Right atrium auricular region (tissue), 2 donors: ENCODE results near the gene RPS25. TPM values are rescaled to one million over a fixed set of nuclear protein-coding genes. Genes with fewer than 3 reads are reported as not detected.

Experiments used
- DNase-seq: peaks from one replicate; pipeline ENCODE4 v3.0.0-alpha.2; 2019; ENCODE audit warnings: low spot score
- H3K27ac ChIP-seq, 2 donors: fragments of 200-600 bp; sonication (generic); 1 replicate in 1 of 2; 2 replicates in 1 of 2; pipeline ENCODE4 v1.5.1; 2016 to 2019
- H3K27me3 ChIP-seq, 2 donors: fragments of 200-600 bp; sonication (generic); one replicate each; pipeline versions ENCODE4 v1.5.1 to v1.6.0; 2017 to 2019
- H3K36me3 ChIP-seq: fragments of 200-600 bp; sonication (generic); one replicate; pipeline ENCODE4 v1.5.1; 2016
- H3K4me1 ChIP-seq, 2 donors: fragments of 200-600 bp; sonication (generic); one replicate each; pipeline versions ENCODE4 v1.5.1 to v1.6.0; 2017 to 2019
- H3K4me3 ChIP-seq, 2 donors: fragments of 200-600 bp; sonication (generic); 1 replicate in 1 of 2; 2 replicates in 1 of 2; pipeline ENCODE4 v1.5.1; 2017 to 2019; ENCODE audit warnings: mild to moderate bottlenecking in 1 of 2, moderate library complexity in 1 of 2
- H3K9me3 ChIP-seq, 2 donors: fragments of 200-600 bp; sonication (generic); one replicate each; pipeline ENCODE4 v1.5.1; 2019
- total RNA-seq, 2 donors: library from RNA; depleted of rRNA; stranded (reverse); fragments of >200 nt; gene quantifications; one replicate each; pipeline ENCODE4 v1.1.0, GENCODE V29; 2016
- TF ChIP-seq, protein P1 (sequence below), 2 donors: fragments of 200-600 bp; sonication (generic); IDR thresholded peaks; one replicate each; pipeline ENCODE4 v1.5.1; 2019; ENCODE audit warnings: antibody characterized with exemption in 2 of 2

The RPS25 gene
- total RNA-seq, 2 donors from 2014 or later = 812 to 1,966 TPM

DNA sequence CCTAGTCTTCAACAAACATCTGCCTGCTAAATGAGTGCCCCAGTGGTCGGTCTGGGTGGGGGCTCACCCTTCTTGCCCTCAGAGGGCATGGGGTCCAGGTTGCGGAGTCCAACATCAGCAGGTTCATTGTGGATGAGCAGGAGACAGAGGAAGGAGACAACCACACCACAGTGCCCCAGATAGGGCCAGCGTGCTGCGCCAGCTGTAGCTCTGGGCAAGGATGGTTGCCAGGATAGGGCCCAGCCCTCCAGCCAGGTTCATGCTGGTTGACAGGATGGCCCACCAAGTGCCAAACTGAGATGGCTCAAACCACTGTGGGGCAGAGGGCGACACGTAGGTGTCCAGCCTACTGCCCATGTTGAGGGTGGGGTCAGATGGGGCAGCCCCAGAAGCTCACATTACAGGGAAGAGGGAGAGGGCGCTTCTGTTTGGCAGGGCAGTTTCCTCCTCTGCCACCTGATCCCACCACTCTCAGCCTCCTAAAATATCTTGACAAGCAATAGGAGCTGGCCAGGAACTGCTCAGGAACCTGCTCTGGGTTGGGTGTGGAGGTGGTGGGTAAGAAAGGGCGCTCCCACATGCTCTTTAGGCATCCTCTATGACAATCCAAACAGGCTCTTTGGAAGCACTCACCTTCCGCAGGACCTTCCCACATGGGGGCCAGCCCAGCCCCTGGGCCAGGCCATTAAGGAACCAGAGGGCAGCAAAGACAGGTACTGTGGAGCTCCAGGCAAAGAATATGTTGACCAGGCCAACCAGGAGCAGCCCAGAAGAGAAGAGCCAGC, 9.6 kb upstream of the RPS25 start:
- H3K4me3 ChIP-seq = no peak overlapping the region
- no peak overlapping the region for H3K27ac ChIP-seq
- TF ChIP-seq, protein P1, sequence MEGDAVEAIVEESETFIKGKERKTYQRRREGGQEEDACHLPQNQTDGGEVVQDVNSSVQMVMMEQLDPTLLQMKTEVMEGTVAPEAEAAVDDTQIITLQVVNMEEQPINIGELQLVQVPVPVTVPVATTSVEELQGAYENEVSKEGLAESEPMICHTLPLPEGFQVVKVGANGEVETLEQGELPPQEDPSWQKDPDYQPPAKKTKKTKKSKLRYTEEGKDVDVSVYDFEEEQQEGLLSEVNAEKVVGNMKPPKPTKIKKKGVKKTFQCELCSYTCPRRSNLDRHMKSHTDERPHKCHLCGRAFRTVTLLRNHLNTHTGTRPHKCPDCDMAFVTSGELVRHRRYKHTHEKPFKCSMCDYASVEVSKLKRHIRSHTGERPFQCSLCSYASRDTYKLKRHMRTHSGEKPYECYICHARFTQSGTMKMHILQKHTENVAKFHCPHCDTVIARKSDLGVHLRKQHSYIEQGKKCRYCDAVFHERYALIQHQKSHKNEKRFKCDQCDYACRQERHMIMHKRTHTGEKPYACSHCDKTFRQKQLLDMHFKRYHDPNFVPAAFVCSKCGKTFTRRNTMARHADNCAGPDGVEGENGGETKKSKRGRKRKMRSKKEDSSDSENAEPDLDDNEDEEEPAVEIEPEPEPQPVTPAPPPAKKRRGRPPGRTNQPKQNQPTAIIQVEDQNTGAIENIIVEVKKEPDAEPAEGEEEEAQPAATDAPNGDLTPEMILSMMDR (IDR thresholded peaks at IDR 0.05) = no peak
- no peaks in the 10 kb centered on the region for H3K9me3 ChIP-seq
- no peaks in the 10 kb centered on the region for H3K27me3 ChIP-seq
- DNase-seq = no peak
- peaks cover 22% of the 10 kb centered on the region for H3K36me3 ChIP-seq
- H3K4me1 ChIP-seq = peaks cover 0 to 29% of the 10 kb centered on the region in 2 donors

DNA sequence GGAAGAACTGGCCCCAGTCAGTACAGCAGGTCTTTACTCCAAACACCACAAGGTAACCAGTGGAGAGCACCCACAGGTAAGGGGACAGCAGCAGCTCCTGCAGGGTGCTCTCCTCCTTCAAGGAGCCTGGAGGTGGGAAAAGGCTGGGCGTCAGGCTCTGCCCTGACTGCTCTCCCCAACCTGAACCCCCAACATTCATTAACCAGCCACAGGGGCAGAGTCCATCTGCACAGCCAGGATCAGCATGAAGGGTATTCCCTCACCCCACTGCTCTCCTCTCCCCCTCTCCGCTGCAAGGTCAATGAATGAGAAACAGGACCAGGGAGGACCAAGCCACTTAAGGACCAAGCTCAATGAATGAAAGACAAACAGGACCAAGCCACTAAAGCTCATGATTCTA, 8.8 kb upstream of the RPS25 start:
- Histone ChIP-seq H3K27ac (no peak overlapping the region), H3K4me3 (no peak overlapping the region), H3K27me3 (no peaks in the 10 kb centered on the region), H3K36me3 (peaks cover 27% of the 10 kb centered on the region), H3K4me1 (peaks cover 0 to 29% of the 10 kb centered on the region in 2 donors), H3K9me3 (no peaks in the 10 kb centered on the region)
- TF ChIP-seq, protein P1 (IDR thresholded peaks at IDR 0.05) = no peak
- no peak for DNase-seq

DNA sequence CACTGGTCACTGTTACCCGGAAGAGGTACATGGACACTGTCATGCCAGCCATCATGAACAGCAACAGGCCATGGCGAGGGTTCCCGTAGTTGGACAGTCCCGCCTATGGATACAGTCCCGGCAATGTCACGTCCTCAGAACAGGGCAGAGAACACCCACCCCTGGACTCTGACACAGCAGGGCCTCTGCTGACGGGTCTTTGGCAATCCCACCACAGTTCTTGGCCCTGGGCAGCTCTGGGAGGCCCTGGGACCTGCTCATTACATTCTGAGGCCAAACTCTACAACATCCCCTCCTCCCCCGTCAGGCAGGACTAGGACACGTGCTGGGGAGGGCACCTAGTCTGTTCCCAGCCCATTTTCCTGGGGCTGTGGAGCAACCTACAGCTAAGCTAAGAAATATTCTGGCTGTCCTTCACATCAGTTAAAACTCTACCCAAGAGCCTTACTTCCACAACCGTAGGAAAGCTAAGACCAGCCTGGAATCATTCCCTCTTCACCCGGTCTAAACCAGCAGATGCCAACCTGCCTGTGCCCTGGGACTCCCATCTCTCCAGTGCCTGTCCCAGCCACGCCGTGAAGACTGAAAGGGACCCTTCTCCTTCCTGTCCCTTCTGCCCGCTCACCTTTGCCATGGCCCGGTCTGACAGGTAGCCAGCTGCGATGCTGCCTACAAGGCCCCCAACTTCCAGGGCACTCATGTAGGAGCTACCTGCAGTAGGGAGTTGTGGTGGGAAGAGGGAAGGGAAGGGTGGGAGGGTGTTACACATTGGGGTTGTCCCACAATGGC, 8.0 kb upstream of the RPS25 start:
- DNase-seq = no peak
- TF ChIP-seq, protein P1 (IDR thresholded peaks at IDR 0.05) = no peak
- Histone ChIP-seq H3K4me3 (no peak overlapping the region), H3K27ac (no peak overlapping the region), H3K9me3 (no peaks in the 10 kb centered on the region), H3K27me3 (no peaks in the 10 kb centered on the region), H3K36me3 (peaks cover 35% of the 10 kb centered on the region), H3K4me1 (peaks cover 0 to 35% of the 10 kb centered on the region in 2 donors)

DNA sequence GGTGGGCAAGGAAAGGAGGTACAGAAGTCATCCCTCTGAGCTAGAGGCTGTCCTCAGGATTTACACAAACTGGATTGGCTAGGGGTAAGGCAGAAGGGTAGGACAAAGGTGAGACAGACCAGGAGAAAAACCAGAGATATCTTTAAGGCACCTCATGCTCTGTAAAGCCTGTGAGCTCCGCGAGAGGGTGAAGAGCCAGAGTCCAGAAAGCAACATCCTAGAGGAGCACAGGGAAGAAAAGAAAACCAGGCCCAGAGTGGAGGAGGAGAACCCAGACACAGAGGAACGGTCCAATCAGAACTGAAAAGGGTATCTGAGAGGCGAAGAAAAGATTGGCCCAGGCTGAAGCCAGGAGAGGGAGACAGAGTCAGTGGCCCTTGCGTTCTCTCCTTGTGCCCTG, 7.4 kb upstream of the RPS25 start:
- Histone ChIP-seq H3K4me3 (no peak overlapping the region), H3K36me3 (peaks cover 37% of the 10 kb centered on the region), H3K27ac (no peak overlapping the region), H3K27me3 (no peaks in the 10 kb centered on the region), H3K9me3 (no peaks in the 10 kb centered on the region), H3K4me1 (peaks cover 0 to 38% of the 10 kb centered on the region in 2 donors)
- TF ChIP-seq, protein P1 (IDR thresholded peaks at IDR 0.05) = no peak
- DNase-seq = no peak

DNA sequence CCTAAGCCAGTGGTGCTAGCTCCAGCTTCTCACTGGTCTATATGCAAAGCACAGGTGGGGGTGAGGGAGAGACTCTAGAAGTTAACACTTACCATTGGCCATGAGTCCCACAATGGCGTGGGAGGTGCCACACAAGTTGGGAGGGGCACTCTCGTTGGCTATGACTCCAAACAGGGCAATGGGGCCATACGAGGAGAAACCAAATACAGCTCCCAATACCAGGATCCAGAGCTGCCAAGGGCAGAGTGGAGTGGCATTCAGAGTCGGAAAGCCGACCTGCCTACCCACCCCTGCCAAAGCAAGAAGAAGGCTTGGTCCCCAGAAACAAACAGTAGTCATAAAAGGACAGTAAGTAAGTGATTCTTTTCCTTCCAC, 6.9 kb upstream of the RPS25 start:
- Histone ChIP-seq H3K4me3 (no peak overlapping the region), H3K27ac (peak overlapping the region in 1 of 2 donors; percentile 35), H3K27me3 (no peaks in the 10 kb centered on the region), H3K36me3 (peaks cover 37% of the 10 kb centered on the region), H3K9me3 (no peaks in the 10 kb centered on the region), H3K4me1 (peaks cover 0 to 40% of the 10 kb centered on the region in 2 donors)
- TF ChIP-seq, protein P1 (IDR thresholded peaks at IDR 0.05) = no peak
- no peak for DNase-seq
